HepG2 (cell line): ENCODE results near the gene GADD45B. TPM values are rescaled to one million over a fixed set of nuclear protein-coding genes. Genes with fewer than 3 reads are reported as not detected.

ENCODE experiments used
- CCDC6 ChIP-seq: sonication (generic); formaldehyde crosslinking; IDR thresholded peaks from 2 replicates; pipeline ENCODE4 v1.8.1; 2022; ENCODE audit warnings: mild to moderate bottlenecking, missing genetic modification reagents, moderate library complexity
- CREM ChIP-seq, 2 experiments: sonication (generic) in 1 of 2; formaldehyde crosslinking in 1 of 2; IDR thresholded peaks; 2 replicates each; pipeline versions ENCODE4 v1.4.0 to v1.6.1; 2016 to 2020; ENCODE audit warnings: antibody characterized with exemption in 1 of 2, mild to moderate bottlenecking in 1 of 2, missing genetic modification reagents in 1 of 2
- FOSL2 ChIP-seq: sonication (generic); formaldehyde crosslinking; IDR thresholded peaks from 2 replicates; pipeline ENCODE4 v1.4.0; 2020; ENCODE audit warnings: missing genetic modification reagents
- FOXP1 ChIP-seq, 2 experiments: fragments of 450-650 bp in 1 of 2; IDR thresholded peaks; 2 replicates each; pipeline ENCODE4 v1.6.1; 2017 to 2018; ENCODE audit warnings: antibody characterized with exemption in 1 of 2
- MIXL1 ChIP-seq: IDR thresholded peaks from 2 replicates; pipeline ENCODE4 v1.6.1; 2016
- ONECUT2 ChIP-seq: sonication (generic); formaldehyde crosslinking; IDR thresholded peaks from 2 replicates; pipeline ENCODE4 v1.4.0; 2020; ENCODE audit warnings: missing genetic modification reagents
- POLR2G ChIP-seq: fragments of 200-400 bp; formaldehyde crosslinking; IDR thresholded peaks from 2 replicates; pipeline ENCODE4 v1.6.1; 2018; ENCODE audit warnings: mild to moderate bottlenecking, low read depth, low read length, moderate library complexity
- SMAD3 ChIP-seq: sonication (generic); formaldehyde crosslinking; IDR thresholded peaks from 2 replicates; pipeline ENCODE4 v1.4.0; 2020; ENCODE audit warnings: missing genetic modification reagents
- ZNF547 ChIP-seq: sonication (generic); formaldehyde crosslinking; IDR thresholded peaks from 2 replicates; pipeline ENCODE4 v1.5.1; 2020; ENCODE audit warnings: mild to moderate bottlenecking, missing genetic modification reagents
- ZNF883 ChIP-seq: sonication (generic); formaldehyde crosslinking; IDR thresholded peaks from 2 replicates; pipeline ENCODE4 v1.5.1; 2020; ENCODE audit warnings: mild to moderate bottlenecking, missing genetic modification reagents; ENCODE audit errors: not compliant biosample characterization
- polyA plus RNA-seq, 8 experiments: library from polyadenylated mRNA; depleted of rRNA in 3 of 8; stranded (reverse) in 7 of 8; unstranded in 1 of 8; fragments of >200 nt; fragmentation: Illumina TruSeq in 4 of 8; extraction: Trizol in 4 of 8; gene quantifications; 2 replicates each; pipeline versions ENCODE4 v1.2.1 to v1.2.3, GENCODE V29; 2011 to 2016; ENCODE audit warnings: low read depth in 4 of 8, missing spikeins in 1 of 8, mixed read lengths in 1 of 8; ENCODE audit not compliant: insufficient read depth in 1 of 8
- total RNA-seq, 5 experiments: library from RNA; depleted of rRNA; stranded (reverse); fragments of >200 nt; fragmentation: Illumina TruSeq; extraction: Trizol; gene quantifications; 2 replicates each; pipeline ENCODE4 v1.2.3, GENCODE V29; 2016; ENCODE audit warnings: low read depth in 1 of 5
- TF ChIP-seq, protein P1 (sequence below): sonication (generic); formaldehyde crosslinking; IDR thresholded peaks from 2 replicates; pipeline ENCODE4 v1.5.0; 2020; ENCODE audit warnings: mild to moderate bottlenecking, missing genetic modification reagents, borderline replicate concordance
- TF ChIP-seq, protein P2 (sequence below): sonication (generic); formaldehyde crosslinking; conservative IDR thresholded peaks from 2 replicates; pipeline ENCODE4 v1.4.0; 2020; ENCODE audit warnings: mild to moderate bottlenecking, missing genetic modification reagents, moderate library complexity
- TF ChIP-seq, protein P3 (sequence below): sonication (generic); formaldehyde crosslinking; IDR thresholded peaks from 2 replicates; pipeline ENCODE4 v1.5.1; 2020; ENCODE audit warnings: missing genetic modification reagents, mild to moderate bottlenecking, borderline replicate concordance

Gene GADD45B
- total and polyA plus RNA-seq, 2 of the 13 experiments (the other 11 are each of a cell fraction or from before 2014, with no cell fraction given), result 4.6 to 34.1 TPM

DNA sequence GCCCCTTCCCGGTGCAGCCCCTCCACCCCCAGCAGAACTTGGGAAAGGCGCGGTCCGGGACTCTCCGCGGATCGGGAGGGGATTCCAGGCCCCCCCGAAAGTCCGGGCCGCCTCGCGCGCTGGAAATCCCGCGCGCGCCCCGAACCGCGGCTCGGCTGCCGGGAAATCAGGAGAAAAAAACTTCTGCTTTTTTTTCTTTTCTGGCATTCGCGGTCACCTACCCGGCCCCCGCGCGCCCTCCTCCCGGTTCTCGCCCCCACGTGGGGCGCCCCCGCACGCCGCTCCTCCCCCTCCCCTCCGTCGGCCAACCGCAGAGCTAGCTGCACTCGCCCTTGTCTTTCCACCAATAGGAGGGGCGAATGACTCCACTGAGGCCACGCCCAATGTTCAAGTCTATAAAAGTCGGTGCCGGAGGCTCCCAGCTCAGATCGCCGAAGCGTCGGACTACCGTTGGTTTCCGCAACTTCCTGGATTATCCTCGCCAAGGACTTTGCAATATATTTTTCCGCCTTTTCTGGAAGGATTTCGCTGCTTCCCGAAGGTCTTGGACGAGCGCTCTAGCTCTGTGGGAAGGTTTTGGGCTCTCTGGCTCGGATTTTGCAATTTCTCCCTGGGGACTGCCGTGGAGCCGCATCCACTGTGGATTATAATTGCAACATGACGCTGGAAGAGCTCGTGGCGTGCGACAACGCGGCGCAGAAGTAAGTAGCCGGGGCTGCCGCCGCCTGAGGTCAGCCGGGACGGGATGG is at the start of gene GADD45B (continued):
- TF ChIP-seq POLR2G (peak; percentile 100), CREM (IDR thresholded peaks at IDR 0.05) (peak; percentile 32; the same call in 1 of the 2 replicates), CREM (CRISPR knock-in tag; IDR thresholded peaks at IDR 0.05) (no peak), SMAD3 (CRISPR knock-in tag) (peak; percentile 85), ZNF547 (no peak; the same call in 1 of the 2 replicates), ZNF883 (CRISPR knock-in tag) (no peak), CCDC6 (CRISPR knock-in tag) (peak; percentile 47; the same call in 1 of the 2 replicates), FOSL2 (CRISPR knock-in tag) (peak; percentile 38; the same call in 1 of the 2 replicates), FOXP1 (IDR thresholded peaks at IDR 0.05) (no peak), FOXP1 (CRISPR knock-in tag; IDR thresholded peaks at IDR 0.05) (no peak), MIXL1 (no peak; the same call in 1 of the 2 replicates), ONECUT2 (CRISPR knock-in tag) (no peak)
- TF ChIP-seq, protein P1, sequence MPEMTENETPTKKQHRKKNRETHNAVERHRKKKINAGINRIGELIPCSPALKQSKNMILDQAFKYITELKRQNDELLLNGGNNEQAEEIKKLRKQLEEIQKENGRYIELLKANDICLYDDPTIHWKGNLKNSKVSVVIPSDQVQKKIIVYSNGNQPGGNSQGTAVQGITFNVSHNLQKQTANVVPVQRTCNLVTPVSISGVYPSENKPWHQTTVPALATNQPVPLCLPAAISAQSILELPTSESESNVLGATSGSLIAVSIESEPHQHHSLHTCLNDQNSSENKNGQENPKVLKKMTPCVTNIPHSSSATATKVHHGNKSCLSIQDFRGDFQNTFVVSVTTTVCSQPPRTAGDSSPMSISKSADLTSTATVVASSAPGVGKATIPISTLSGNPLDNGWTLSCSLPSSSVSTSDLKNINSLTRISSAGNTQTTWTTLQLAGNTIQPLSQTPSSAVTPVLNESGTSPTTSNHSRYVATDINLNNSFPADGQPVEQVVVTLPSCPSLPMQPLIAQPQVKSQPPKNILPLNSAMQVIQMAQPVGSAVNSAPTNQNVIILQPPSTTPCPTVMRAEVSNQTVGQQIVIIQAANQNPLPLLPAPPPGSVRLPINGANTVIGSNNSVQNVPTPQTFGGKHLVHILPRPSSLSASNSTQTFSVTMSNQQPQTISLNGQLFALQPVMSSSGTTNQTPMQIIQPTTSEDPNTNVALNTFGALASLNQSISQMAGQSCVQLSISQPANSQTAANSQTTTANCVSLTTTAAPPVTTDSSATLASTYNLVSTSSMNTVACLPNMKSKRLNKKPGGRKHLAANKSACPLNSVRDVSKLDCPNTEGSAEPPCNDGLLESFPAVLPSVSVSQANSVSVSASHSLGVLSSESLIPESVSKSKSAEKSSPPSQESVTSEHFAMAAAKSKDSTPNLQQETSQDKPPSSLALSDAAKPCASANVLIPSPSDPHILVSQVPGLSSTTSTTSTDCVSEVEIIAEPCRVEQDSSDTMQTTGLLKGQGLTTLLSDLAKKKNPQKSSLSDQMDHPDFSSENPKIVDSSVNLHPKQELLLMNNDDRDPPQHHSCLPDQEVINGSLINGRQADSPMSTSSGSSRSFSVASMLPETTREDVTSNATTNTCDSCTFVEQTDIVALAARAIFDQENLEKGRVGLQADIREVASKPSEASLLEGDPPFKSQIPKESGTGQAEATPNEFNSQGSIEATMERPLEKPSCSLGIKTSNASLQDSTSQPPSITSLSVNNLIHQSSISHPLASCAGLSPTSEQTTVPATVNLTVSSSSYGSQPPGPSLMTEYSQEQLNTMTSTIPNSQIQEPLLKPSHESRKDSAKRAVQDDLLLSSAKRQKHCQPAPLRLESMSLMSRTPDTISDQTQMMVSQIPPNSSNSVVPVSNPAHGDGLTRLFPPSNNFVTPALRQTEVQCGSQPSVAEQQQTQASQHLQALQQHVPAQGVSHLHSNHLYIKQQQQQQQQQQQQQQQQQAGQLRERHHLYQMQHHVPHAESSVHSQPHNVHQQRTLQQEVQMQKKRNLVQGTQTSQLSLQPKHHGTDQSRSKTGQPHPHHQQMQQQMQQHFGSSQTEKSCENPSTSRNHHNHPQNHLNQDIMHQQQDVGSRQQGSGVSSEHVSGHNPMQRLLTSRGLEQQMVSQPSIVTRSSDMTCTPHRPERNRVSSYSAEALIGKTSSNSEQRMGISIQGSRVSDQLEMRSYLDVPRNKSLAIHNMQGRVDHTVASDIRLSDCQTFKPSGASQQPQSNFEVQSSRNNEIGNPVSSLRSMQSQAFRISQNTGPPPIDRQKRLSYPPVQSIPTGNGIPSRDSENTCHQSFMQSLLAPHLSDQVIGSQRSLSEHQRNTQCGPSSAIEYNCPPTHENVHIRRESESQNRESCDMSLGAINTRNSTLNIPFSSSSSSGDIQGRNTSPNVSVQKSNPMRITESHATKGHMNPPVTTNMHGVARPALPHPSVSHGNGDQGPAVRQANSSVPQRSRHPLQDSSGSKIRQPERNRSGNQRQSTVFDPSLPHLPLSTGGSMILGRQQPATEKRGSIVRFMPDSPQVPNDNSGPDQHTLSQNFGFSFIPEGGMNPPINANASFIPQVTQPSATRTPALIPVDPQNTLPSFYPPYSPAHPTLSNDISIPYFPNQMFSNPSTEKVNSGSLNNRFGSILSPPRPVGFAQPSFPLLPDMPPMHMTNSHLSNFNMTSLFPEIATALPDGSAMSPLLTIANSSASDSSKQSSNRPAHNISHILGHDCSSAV (CRISPR knock-in tag), result no peak; the same call in 1 of the 2 replicates
- TF ChIP-seq, protein P2, sequence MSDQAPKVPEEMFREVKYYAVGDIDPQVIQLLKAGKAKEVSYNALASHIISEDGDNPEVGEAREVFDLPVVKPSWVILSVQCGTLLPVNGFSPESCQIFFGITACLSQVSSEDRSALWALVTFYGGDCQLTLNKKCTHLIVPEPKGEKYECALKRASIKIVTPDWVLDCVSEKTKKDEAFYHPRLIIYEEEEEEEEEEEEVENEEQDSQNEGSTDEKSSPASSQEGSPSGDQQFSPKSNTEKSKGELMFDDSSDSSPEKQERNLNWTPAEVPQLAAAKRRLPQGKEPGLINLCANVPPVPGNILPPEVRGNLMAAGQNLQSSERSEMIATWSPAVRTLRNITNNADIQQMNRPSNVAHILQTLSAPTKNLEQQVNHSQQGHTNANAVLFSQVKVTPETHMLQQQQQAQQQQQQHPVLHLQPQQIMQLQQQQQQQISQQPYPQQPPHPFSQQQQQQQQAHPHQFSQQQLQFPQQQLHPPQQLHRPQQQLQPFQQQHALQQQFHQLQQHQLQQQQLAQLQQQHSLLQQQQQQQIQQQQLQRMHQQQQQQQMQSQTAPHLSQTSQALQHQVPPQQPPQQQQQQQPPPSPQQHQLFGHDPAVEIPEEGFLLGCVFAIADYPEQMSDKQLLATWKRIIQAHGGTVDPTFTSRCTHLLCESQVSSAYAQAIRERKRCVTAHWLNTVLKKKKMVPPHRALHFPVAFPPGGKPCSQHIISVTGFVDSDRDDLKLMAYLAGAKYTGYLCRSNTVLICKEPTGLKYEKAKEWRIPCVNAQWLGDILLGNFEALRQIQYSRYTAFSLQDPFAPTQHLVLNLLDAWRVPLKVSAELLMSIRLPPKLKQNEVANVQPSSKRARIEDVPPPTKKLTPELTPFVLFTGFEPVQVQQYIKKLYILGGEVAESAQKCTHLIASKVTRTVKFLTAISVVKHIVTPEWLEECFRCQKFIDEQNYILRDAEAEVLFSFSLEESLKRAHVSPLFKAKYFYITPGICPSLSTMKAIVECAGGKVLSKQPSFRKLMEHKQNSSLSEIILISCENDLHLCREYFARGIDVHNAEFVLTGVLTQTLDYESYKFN (CRISPR knock-in tag), result peak; percentile 46
- TF ChIP-seq, protein P3, sequence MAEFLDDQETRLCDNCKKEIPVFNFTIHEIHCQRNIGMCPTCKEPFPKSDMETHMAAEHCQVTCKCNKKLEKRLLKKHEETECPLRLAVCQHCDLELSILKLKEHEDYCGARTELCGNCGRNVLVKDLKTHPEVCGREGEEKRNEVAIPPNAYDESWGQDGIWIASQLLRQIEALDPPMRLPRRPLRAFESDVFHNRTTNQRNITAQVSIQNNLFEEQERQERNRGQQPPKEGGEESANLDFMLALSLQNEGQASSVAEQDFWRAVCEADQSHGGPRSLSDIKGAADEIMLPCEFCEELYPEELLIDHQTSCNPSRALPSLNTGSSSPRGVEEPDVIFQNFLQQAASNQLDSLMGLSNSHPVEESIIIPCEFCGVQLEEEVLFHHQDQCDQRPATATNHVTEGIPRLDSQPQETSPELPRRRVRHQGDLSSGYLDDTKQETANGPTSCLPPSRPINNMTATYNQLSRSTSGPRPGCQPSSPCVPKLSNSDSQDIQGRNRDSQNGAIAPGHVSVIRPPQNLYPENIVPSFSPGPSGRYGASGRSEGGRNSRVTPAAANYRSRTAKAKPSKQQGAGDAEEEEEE, result no peak
